SK-N-SH treated with all-trans-retinoic acid at 6 μM for 48 hours (cell line): ENCODE results near the gene FAR2.

Experiments used
- ATAC-seq: fragments of 200-7000 bp; cut with Tn5 transposase; 3 replicates; pipeline ENCODE4 v1.9.1; 2020; ENCODE audit warnings: mild to moderate bottlenecking, moderate library complexity
- ARNTL ChIP-seq: fragments of 450-650 bp; formaldehyde crosslinking; IDR thresholded peaks from 2 replicates; pipeline ENCODE4 v1.5.0; 2020; ENCODE audit warnings: low read depth, mild to moderate bottlenecking, moderate library complexity, borderline replicate concordance
- BACH2 ChIP-seq: fragments of 250-450 bp; sonication (Bioruptor Pico); IDR thresholded peaks from 2 replicates; pipeline ENCODE4 v1.9.0; 2021; ENCODE audit warnings: mild to moderate bottlenecking, borderline replicate concordance
- CSDC2 ChIP-seq: fragments of 250-450 bp; sonication (Bioruptor Pico); IDR thresholded peaks from 2 replicates; pipeline ENCODE4 v1.5.0; 2020; ENCODE audit warnings: mild to moderate bottlenecking, moderate library complexity
- ESRRG ChIP-seq: fragments of 250-450 bp; sonication (Bioruptor Pico); IDR thresholded peaks from 2 replicates; pipeline ENCODE4 v1.6.1; 2021; ENCODE audit warnings: mild to moderate bottlenecking
- GLIS3 ChIP-seq: fragments of 250-450 bp; sonication (Bioruptor Pico); IDR thresholded peaks from 2 replicates; pipeline ENCODE4 v1.5.0; 2020; ENCODE audit warnings: mild to moderate bottlenecking, moderate library complexity
- ISL1 ChIP-seq: fragments of 250-450 bp; sonication (Bioruptor Pico); IDR thresholded peaks from 2 replicates; pipeline ENCODE4 v2.1.2; 2022; ENCODE audit warnings: mild to moderate bottlenecking, moderate library complexity
- OSR1 ChIP-seq: fragments of 250-450 bp; sonication (Bioruptor Pico); IDR thresholded peaks from 2 replicates; pipeline ENCODE4 v1.8.0; 2022; ENCODE audit warnings: moderate library complexity, mild to moderate bottlenecking, inconsistent platforms
- PPARA ChIP-seq: fragments of 250-450 bp; sonication (Bioruptor Pico); IDR thresholded peaks from 2 replicates; pipeline ENCODE4 v1.5.0; 2020; ENCODE audit warnings: mild to moderate bottlenecking, borderline replicate concordance
- RARB ChIP-seq: fragments of 250-450 bp; sonication (Bioruptor Pico); IDR thresholded peaks from 2 replicates; pipeline ENCODE4 v1.8.0; 2021; ENCODE audit warnings: mild to moderate bottlenecking, moderate library complexity
- SNAI2 ChIP-seq: fragments of 250-450 bp; sonication (Bioruptor Pico); IDR thresholded peaks from 2 replicates; pipeline ENCODE4 v1.5.0; 2020; ENCODE audit warnings: mild to moderate bottlenecking, moderate library complexity
- TCF4 ChIP-seq: fragments of 250-450 bp; sonication (Bioruptor Pico); IDR thresholded peaks from 2 replicates; pipeline ENCODE4 v1.8.0; 2021; ENCODE audit warnings: mild to moderate bottlenecking, moderate library complexity, borderline replicate concordance
- ZC3H10 ChIP-seq: fragments of 250-450 bp; sonication (Bioruptor Pico); IDR thresholded peaks from 2 replicates; pipeline ENCODE4 v1.5.1; 2021; ENCODE audit warnings: mild to moderate bottlenecking, moderate library complexity
- ZFP3 ChIP-seq: fragments of 250-450 bp; sonication (Bioruptor Pico); IDR thresholded peaks from 2 replicates; pipeline ENCODE4 v1.5.0; 2020; ENCODE audit warnings: mild to moderate bottlenecking, moderate library complexity
- ZNF565 ChIP-seq: fragments of 450-650 bp; formaldehyde crosslinking; conservative IDR thresholded peaks from 2 replicates; pipeline ENCODE4 v1.5.0; 2020; ENCODE audit warnings: low read depth, mild to moderate bottlenecking, moderate library complexity
- ZNF70 ChIP-seq: fragments of 450-650 bp; formaldehyde crosslinking; IDR thresholded peaks from 2 replicates; pipeline ENCODE4 v1.5.0; 2020; ENCODE audit warnings: mild to moderate bottlenecking, moderate library complexity
- ZNF8 ChIP-seq: fragments of 450-650 bp; formaldehyde crosslinking; IDR thresholded peaks from 2 replicates; pipeline ENCODE4 v1.5.0; 2020; ENCODE audit warnings: mild to moderate bottlenecking, moderate library complexity
- TF ChIP-seq, protein P1 (sequence below): fragments of 250-450 bp; sonication (Bioruptor Pico); IDR thresholded peaks from 2 replicates; pipeline ENCODE4 v1.8.0; 2021; ENCODE audit warnings: low read depth, mild to moderate bottlenecking, moderate library complexity, borderline replicate concordance
- TF ChIP-seq, protein P2 (sequence below): fragments of 250-450 bp; sonication (Bioruptor Pico); IDR thresholded peaks from 2 replicates; pipeline ENCODE4 v1.5.1; 2021; ENCODE audit warnings: mild to moderate bottlenecking, moderate library complexity
- TF ChIP-seq, protein P3 (sequence below): fragments of 250-450 bp; sonication (Bioruptor Pico); IDR thresholded peaks from 2 replicates; pipeline ENCODE4 v1.5.0; 2020; ENCODE audit warnings: mild to moderate bottlenecking, moderate library complexity
- TF ChIP-seq, protein P4 (sequence below): fragments of 250-450 bp; sonication (Bioruptor Pico); IDR thresholded peaks from 2 replicates; pipeline ENCODE4 v1.8.0; 2020; ENCODE audit warnings: mild to moderate bottlenecking, moderate library complexity, borderline replicate concordance

FAR2 gene

DNA sequence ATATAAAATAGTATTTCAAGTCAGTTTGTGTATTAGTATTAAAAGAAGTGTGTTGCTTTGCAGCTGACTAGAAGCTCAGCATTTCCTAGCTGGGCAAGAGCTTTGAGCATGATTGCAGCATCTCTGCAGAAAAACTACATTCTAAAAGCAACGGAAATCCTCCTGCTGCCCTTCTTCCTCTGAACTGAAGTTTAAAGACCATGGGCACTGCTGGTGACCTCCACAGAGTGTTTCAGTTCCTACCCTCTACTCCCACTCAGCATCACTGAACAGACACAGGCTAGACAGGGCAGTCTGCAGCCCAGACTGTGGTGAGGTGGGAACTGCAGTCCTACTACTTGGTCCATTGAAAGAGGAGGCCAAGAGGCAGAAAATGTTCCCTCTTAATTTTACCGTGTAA lies 59.0 kb downstream of the FAR2 start (continued):
- TF ChIP-seq, protein P1, sequence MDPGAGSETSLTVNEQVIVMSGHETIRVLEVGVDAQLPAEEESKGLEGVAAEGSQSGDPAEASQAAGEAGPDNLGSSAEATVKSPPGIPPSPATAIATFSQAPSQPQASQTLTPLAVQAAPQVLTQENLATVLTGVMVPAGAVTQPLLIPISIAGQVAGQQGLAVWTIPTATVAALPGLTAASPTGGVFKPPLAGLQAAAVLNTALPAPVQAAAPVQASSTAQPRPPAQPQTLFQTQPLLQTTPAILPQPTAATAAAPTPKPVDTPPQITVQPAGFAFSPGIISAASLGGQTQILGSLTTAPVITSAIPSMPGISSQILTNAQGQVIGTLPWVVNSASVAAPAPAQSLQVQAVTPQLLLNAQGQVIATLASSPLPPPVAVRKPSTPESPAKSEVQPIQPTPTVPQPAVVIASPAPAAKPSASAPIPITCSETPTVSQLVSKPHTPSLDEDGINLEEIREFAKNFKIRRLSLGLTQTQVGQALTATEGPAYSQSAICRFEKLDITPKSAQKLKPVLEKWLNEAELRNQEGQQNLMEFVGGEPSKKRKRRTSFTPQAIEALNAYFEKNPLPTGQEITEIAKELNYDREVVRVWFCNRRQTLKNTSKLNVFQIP (CRISPR knock-in tag): no peak
- TF ChIP-seq SNAI2 (CRISPR knock-in tag): no peak
- TF ChIP-seq GLIS3 (CRISPR knock-in tag): no peak

DNA sequence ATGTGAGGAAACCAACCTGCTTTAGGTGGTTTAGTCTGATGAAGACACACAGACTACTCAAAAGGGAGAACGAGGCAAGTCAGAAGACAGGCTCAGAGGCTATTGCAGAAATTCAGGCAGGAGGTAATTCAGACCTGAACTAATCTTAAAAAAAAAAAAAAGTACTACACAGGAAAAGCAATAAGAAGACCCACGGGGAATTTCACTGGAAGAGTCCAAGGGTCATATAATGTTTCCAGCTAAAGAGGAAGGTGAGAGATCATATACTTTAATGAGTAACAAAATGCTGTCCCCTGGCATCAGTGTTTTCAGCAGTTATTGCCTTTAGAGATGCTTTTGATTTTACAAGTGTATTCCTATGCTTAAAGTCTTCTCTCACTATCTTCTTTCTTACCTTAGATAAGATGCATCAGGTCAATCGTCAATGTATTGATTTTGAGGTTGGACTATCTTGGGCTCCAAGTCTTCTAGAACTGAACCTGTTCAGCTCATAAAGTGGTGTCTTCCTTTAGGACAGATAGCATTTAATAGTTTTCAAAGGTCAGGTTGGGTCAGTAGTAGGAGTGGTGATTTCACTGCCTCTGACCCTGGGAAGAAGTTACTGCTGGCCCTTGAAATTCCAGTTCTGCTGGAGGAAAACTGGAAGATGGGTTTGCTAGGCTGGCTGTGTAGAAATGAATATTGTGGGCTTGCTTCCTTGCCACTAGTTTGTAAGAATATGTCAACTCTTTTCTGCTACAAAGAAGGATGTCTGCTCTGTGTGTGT lies 60.0 kb downstream of the FAR2 start:
- no peak for ATAC-seq
- TF ChIP-seq RARB (no peak), OSR1 (CRISPR knock-in tag) (no peak)

DNA sequence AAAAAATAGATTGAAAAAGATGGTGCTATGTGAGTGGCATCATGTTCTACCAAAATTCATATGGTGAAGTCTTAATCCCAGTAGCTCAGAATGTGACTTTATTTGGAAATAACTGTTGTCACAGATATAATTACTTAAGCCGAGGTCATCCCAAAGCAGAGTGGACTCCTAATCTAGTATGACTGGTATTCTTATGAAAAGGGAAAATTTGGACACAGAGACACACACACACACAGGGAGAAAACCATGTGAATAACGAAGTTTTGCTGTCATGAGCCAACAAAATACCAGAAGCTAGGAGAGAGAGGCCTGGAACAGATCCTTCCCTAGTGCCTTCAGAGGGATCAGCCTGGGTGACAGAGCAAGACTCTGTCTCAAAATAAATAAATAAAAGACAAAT lies 62.6 kb downstream of the FAR2 start:
- no peak for ATAC-seq
- TF ChIP-seq GLIS3 (CRISPR knock-in tag) (no peak), BACH2 (no peak), CSDC2 (CRISPR knock-in tag) (no peak), ZNF565 (no peak), PPARA (CRISPR knock-in tag) (no peak), RARB (no peak), ESRRG (no peak), SNAI2 (CRISPR knock-in tag) (no peak), ARNTL (CRISPR knock-in tag) (no peak), ZC3H10 (CRISPR knock-in tag) (no peak), ISL1 (CRISPR knock-in tag) (no peak), ZNF70 (no peak), ZNF8 (no peak), TCF4 (no peak), ZFP3 (CRISPR knock-in tag) (no peak), OSR1 (CRISPR knock-in tag) (no peak)
- TF ChIP-seq, protein P2, sequence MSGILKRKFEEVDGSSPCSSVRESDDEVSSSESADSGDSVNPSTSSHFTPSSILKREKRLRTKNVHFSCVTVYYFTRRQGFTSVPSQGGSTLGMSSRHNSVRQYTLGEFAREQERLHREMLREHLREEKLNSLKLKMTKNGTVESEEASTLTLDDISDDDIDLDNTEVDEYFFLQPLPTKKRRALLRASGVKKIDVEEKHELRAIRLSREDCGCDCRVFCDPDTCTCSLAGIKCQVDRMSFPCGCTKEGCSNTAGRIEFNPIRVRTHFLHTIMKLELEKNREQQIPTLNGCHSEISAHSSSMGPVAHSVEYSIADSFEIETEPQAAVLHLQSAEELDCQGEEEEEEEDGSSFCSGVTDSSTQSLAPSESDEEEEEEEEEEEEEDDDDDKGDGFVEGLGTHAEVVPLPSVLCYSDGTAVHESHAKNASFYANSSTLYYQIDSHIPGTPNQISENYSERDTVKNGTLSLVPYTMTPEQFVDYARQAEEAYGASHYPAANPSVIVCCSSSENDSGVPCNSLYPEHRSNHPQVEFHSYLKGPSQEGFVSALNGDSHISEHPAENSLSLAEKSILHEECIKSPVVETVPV (CRISPR knock-in tag): no peak
- TF ChIP-seq, protein P3, sequence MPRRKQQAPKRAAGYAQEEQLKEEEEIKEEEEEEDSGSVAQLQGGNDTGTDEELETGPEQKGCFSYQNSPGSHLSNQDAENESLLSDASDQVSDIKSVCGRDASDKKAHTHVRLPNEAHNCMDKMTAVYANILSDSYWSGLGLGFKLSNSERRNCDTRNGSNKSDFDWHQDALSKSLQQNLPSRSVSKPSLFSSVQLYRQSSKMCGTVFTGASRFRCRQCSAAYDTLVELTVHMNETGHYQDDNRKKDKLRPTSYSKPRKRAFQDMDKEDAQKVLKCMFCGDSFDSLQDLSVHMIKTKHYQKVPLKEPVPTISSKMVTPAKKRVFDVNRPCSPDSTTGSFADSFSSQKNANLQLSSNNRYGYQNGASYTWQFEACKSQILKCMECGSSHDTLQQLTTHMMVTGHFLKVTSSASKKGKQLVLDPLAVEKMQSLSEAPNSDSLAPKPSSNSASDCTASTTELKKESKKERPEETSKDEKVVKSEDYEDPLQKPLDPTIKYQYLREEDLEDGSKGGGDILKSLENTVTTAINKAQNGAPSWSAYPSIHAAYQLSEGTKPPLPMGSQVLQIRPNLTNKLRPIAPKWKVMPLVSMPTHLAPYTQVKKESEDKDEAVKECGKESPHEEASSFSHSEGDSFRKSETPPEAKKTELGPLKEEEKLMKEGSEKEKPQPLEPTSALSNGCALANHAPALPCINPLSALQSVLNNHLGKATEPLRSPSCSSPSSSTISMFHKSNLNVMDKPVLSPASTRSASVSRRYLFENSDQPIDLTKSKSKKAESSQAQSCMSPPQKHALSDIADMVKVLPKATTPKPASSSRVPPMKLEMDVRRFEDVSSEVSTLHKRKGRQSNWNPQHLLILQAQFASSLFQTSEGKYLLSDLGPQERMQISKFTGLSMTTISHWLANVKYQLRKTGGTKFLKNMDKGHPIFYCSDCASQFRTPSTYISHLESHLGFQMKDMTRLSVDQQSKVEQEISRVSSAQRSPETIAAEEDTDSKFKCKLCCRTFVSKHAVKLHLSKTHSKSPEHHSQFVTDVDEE (CRISPR knock-in tag): no peak
- TF ChIP-seq, protein P1 (CRISPR knock-in tag): no peak
- TF ChIP-seq, protein P4, sequence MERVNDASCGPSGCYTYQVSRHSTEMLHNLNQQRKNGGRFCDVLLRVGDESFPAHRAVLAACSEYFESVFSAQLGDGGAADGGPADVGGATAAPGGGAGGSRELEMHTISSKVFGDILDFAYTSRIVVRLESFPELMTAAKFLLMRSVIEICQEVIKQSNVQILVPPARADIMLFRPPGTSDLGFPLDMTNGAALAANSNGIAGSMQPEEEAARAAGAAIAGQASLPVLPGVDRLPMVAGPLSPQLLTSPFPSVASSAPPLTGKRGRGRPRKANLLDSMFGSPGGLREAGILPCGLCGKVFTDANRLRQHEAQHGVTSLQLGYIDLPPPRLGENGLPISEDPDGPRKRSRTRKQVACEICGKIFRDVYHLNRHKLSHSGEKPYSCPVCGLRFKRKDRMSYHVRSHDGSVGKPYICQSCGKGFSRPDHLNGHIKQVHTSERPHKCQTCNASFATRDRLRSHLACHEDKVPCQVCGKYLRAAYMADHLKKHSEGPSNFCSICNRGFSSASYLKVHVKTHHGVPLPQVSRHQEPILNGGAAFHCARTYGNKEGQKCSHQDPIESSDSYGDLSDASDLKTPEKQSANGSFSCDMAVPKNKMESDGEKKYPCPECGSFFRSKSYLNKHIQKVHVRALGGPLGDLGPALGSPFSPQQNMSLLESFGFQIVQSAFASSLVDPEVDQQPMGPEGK (CRISPR knock-in tag): no peak
